HepG2 (cell line): Measurements from ENCODE around the gene PUM1. TPM values are rescaled to one million over a fixed set of nuclear protein-coding genes. Genes with fewer than 3 reads are reported as not detected.

Source experiments
- ATAC-seq: fragments of 200-7000 bp; cut with Tn5 transposase; 3 replicates; pipeline ENCODE4 v1.9.1; 2020; ENCODE audit warnings: mild to moderate bottlenecking, moderate library complexity
- BruUV-seq: library from RNA; stranded (reverse); fragments of 400-500 nt; replicated peaks from 2 replicates; lab custom pipeline; 2021; lab: Mats Ljungman, UMichigan
- CTCF ChIA-PET: fragments of 300-600 bp; formaldehyde crosslinking; extraction: SDS; loops from one replicate; lab custom pipeline; 2021; ENCODE audit warnings: low total read pairs, inconsistent platforms, low intra/inter-chr PET ratio; lab: Yijun Ruan, JAX
- POLR2A ChIA-PET: fragments of 350-600 bp; sonication (Branson Sonifier 250); formaldehyde crosslinking; loops from one replicate; lab custom pipeline; 2020; ENCODE audit warnings: antibody characterized with exemption, inconsistent platforms; lab: Yijun Ruan, JAX
- DNase-seq: peaks from one replicate; pipeline ENCODE4 v3.0.0-alpha.2; 2015; ENCODE audit warnings: low spot score
- FAIRE-seq: peaks from 3 replicates; lab custom pipeline; 2011; peaks lifted over from hg19 to GRCh38; lab: Jason Lieb, UNC
- H2AFZ ChIP-seq: one replicate; pipeline ENCODE4 v1.6.1; 2011; ENCODE audit warnings: low read length, inconsistent platforms
- H3K27ac ChIP-seq: fragments of 300-600 bp; 3 replicates; pipeline ENCODE4 v1.8.0; 2011; ENCODE audit warnings: mixed run types, mild to moderate bottlenecking, mixed read lengths, low read length, inconsistent platforms; ENCODE audit not compliant: insufficient read depth; ENCODE audit errors: extremely low read length
- H3K27me3 ChIP-seq, 2 experiments: fragments of 200-600 bp in 1 of 2; 2 replicates in 1 of 2; 3 replicates in 1 of 2; pipeline versions ENCODE4 v1.6.0 to v1.8.0; 2011; ENCODE audit warnings: low read length in 2 of 2, mild to moderate bottlenecking in 2 of 2, moderate library complexity in 2 of 2, inconsistent platforms in 1 of 2; ENCODE audit not compliant: insufficient read depth in 2 of 2, control insufficient read depth in 1 of 2
- H3K36me3 ChIP-seq, 2 experiments: fragments of 200-600 bp in 1 of 2; replicated peaks in 1 of 2; 2 replicates in 1 of 2; 3 replicates in 1 of 2; pipeline versions ENCODE4 v1.5.1 to v1.8.0; 2011; ENCODE audit warnings: low read length in 2 of 2, inconsistent platforms in 1 of 2; ENCODE audit not compliant: insufficient read depth in 2 of 2, control insufficient read depth in 1 of 2
- H3K4me1 ChIP-seq: 2 replicates; pipeline ENCODE4 v1.5.1; 2012; ENCODE audit warnings: low read length, inconsistent platforms; ENCODE audit not compliant: insufficient read depth
- H3K4me2 ChIP-seq: 2 replicates; pipeline ENCODE4 v1.6.0; 2011; ENCODE audit warnings: low read depth, low read length, inconsistent platforms
- H3K4me3 ChIP-seq, 3 experiments: fragments of 200-600 bp in 1 of 3; sonication (generic), shearing (Covaris generic) in 1 of 3; replicated peaks in 1 of 3; 2 replicates each; pipeline ENCODE4 v1.5.1; 2011 to 2016; ENCODE audit warnings: low read length in 3 of 3, inconsistent platforms in 2 of 3, low read depth in 2 of 3, mild to moderate bottlenecking in 2 of 3, control low read depth in 1 of 3, mixed read lengths in 1 of 3; ENCODE audit not compliant: insufficient read depth in 1 of 3
- H3K79me2 ChIP-seq: one replicate; pipeline ENCODE4 v1.6.1; 2011; ENCODE audit warnings: low read length, inconsistent platforms; ENCODE audit not compliant: insufficient read depth
- H3K9ac ChIP-seq: 2 replicates; pipeline ENCODE4 v1.6.0; 2011; ENCODE audit warnings: mild to moderate bottlenecking, low read depth, low read length, inconsistent platforms; ENCODE audit not compliant: insufficient read depth
- H3K9me3 ChIP-seq: 2 replicates; pipeline ENCODE4 v1.5.1; 2012; ENCODE audit warnings: mild to moderate bottlenecking, low read length
- H4K20me1 ChIP-seq: 2 replicates; pipeline ENCODE4 v1.6.0; 2011; ENCODE audit warnings: inconsistent platforms, mild to moderate bottlenecking, low read length, moderate library complexity; ENCODE audit not compliant: insufficient read depth
- CREM ChIP-seq, 2 experiments: sonication (generic) in 1 of 2; formaldehyde crosslinking in 1 of 2; IDR thresholded peaks; 2 replicates each; pipeline versions ENCODE4 v1.4.0 to v1.6.1; 2016 to 2020; ENCODE audit warnings: antibody characterized with exemption in 1 of 2, mild to moderate bottlenecking in 1 of 2, missing genetic modification reagents in 1 of 2
- GRHL1 ChIP-seq: sonication (generic); formaldehyde crosslinking; conservative IDR thresholded peaks from 2 replicates; pipeline ENCODE4 v1.8.0; 2022; ENCODE audit warnings: missing genetic modification reagents
- WIZ ChIP-seq: sonication (generic); formaldehyde crosslinking; IDR thresholded peaks from 2 replicates; pipeline ENCODE4 v1.5.1; 2020; ENCODE audit warnings: mild to moderate bottlenecking, missing genetic modification reagents
- XRCC5 ChIP-seq: fragments of 200-400 bp; formaldehyde crosslinking; optimal IDR thresholded peaks from 2 replicates; pipeline ENCODE3; 2017; ENCODE audit warnings: mild to moderate bottlenecking, low read length
- ZNF572 ChIP-seq: sonication (generic); formaldehyde crosslinking; IDR thresholded peaks from 2 replicates; pipeline ENCODE4 v1.5.1; 2020; ENCODE audit warnings: mild to moderate bottlenecking, missing genetic modification reagents
- ZNF660 ChIP-seq: sonication (generic); formaldehyde crosslinking; IDR thresholded peaks from 2 replicates; pipeline ENCODE4 v1.5.1; 2020; ENCODE audit warnings: mild to moderate bottlenecking, low read depth, missing genetic modification reagents, borderline replicate concordance
- WGBS: methylation state at CpG from one replicate; pipeline ENCODE4 v1.1.6; 2017; ENCODE audit warnings: low lambda C conversion rate; 5-methylcytosine and 5-hydroxymethylcytosine counted together
- in situ Hi-C: cut with HindIII; loops from 2 replicates; pipeline ENCODE4 v1.10.0; 2017; ENCODE audit warnings: low pct_unique_long_range_greater_than_20kb; ENCODE audit not compliant: extremely low pct_ligation_motif_present
- intact Hi-C: fragments of 100-400 bp; cut with micrococcal nuclease; formaldehyde crosslinking; loops from one replicate; pipeline ENCODE4 v1.10.0; 2022; ENCODE audit not compliant: unreplicated experiment
- polyA plus RNA-seq, 8 experiments: library from polyadenylated mRNA; depleted of rRNA in 3 of 8; stranded (reverse) in 7 of 8; unstranded in 1 of 8; fragments of >200 nt; fragmentation: Illumina TruSeq in 4 of 8; extraction: Trizol in 4 of 8; gene quantifications; 2 replicates each; pipeline versions ENCODE4 v1.2.1 to v1.2.3, GENCODE V29; 2011 to 2016; ENCODE audit warnings: low read depth in 4 of 8, missing spikeins in 1 of 8, mixed read lengths in 1 of 8; ENCODE audit not compliant: insufficient read depth in 1 of 8
- total RNA-seq, 5 experiments: library from RNA; depleted of rRNA; stranded (reverse); fragments of >200 nt; fragmentation: Illumina TruSeq; extraction: Trizol; gene quantifications; 2 replicates each; pipeline ENCODE4 v1.2.3, GENCODE V29; 2016; ENCODE audit warnings: low read depth in 1 of 5

The PUM1 gene
- total and polyA plus RNA-seq, 2 of the 13 experiments (the other 11 are each of a cell fraction or from before 2014, with no cell fraction given) = 64.7 to 91.0 TPM

- no peak overlapping the region for H3K4me3 ChIP-seq
- H4K20me1 ChIP-seq = no peaks in the 10 kb centered on the region
- peaks cover 2 to 4% of the 10 kb centered on the region in 2 experiments; a peak in 2 of 5 replicates for H3K27me3 ChIP-seq
- no peaks in the 10 kb centered on the region for H3K9me3 ChIP-seq
- H2AFZ ChIP-seq = no peak overlapping the region
- BruUV-seq = no TSS peak
- CTCF ChIA-PET = no interaction called here
- DNase-seq = no peak
- TF ChIP-seq CREM (IDR thresholded peaks at IDR 0.05) (no peak), CREM (CRISPR knock-in tag; IDR thresholded peaks at IDR 0.05) (no peak), WIZ (no peak), ZNF660 (CRISPR knock-in tag) (no peak), ZNF572 (CRISPR knock-in tag) (no peak), XRCC5 (no peak), GRHL1 (CRISPR knock-in tag) (no peak)
- TF ChIP-seq, all 625 proteins: peak for 0
- in situ Hi-C loops = no loop called here
- FAIRE-seq = no peak
- Histone ChIP-seq H3K4me2 (no peak overlapping the region), H3K9ac (no peak overlapping the region), H3K36me3 (no peaks in the 10 kb centered on the region), H3K79me2 (no peaks in the 10 kb centered on the region), H3K4me1 (peaks cover 27% of the 10 kb centered on the region), H3K27ac (no peak overlapping the region)
- POLR2A ChIA-PET = no interaction called here
- intact Hi-C loops = no loop called here
- ATAC-seq = no peak
- WGBS = 45% methylated on average over 9 of the region's 9 CpGs
Observed at GRCh38 chr1:30893776-30894507, 171.6 kb downstream of the PUM1 start.
